Mesodermal cell (in vitro differentiated cells): Measurements from ENCODE around the gene UGT1A7. TPM values are rescaled to one million over a fixed set of nuclear protein-coding genes. Genes with fewer than 3 reads are reported as not detected.
"Not testable (repeated sequence)": the region's sequence is repeated elsewhere in the genome, so short reads cannot be mapped to it uniquely, and the experiment has no call there.

Source experiments
- H3K27ac ChIP-seq: 2 replicates; pipeline ENCODE4 v1.7.0; 2013; ENCODE audit warnings: mild to moderate bottlenecking, low read depth, low read length, moderate library complexity; ENCODE audit not compliant: severe bottlenecking
- H3K36me3 ChIP-seq: 2 replicates; pipeline ENCODE4 v1.7.1; 2013; ENCODE audit warnings: mild to moderate bottlenecking, low read length, moderate library complexity; ENCODE audit not compliant: control insufficient read depth, insufficient read depth
- H3K4me1 ChIP-seq: one replicate; pipeline ENCODE4 v1.7.1; 2013; ENCODE audit warnings: mild to moderate bottlenecking, low read length; ENCODE audit not compliant: insufficient read depth, control insufficient read depth, poor library complexity, severe bottlenecking
- H3K4me3 ChIP-seq: 2 replicates; pipeline ENCODE4 v1.7.0; 2013; ENCODE audit warnings: low read length, control low read depth, mild to moderate bottlenecking; ENCODE audit not compliant: insufficient read depth, poor library complexity, severe bottlenecking; ENCODE audit errors: extremely low read depth
- H3K9me3 ChIP-seq: 2 replicates; pipeline ENCODE4 v1.7.1; 2013; ENCODE audit warnings: mild to moderate bottlenecking, low read length, moderate library complexity; ENCODE audit not compliant: control insufficient read depth
- WGBS, 2 experiments: methylation state at CpG; one replicate each; pipeline ENCODE4 v1.1.5; 2013; ENCODE audit warnings: missing lambda C conversion rate in 2 of 2; ENCODE audit not compliant: insufficient coverage in 2 of 2; 5-methylcytosine and 5-hydroxymethylcytosine counted together
- polyA plus RNA-seq, 2 experiments: library from polyadenylated mRNA; stranded (reverse); fragments of 50-300 nt; gene quantifications; one replicate each; pipeline ENCODE4 v1.2.3, GENCODE V29; 2013

Gene UGT1A7
- not detected for polyA plus RNA-seq (2013, experiment 1 of 2)
- polyA plus RNA-seq (2013, experiment 2 of 2) = not detected

DNA sequence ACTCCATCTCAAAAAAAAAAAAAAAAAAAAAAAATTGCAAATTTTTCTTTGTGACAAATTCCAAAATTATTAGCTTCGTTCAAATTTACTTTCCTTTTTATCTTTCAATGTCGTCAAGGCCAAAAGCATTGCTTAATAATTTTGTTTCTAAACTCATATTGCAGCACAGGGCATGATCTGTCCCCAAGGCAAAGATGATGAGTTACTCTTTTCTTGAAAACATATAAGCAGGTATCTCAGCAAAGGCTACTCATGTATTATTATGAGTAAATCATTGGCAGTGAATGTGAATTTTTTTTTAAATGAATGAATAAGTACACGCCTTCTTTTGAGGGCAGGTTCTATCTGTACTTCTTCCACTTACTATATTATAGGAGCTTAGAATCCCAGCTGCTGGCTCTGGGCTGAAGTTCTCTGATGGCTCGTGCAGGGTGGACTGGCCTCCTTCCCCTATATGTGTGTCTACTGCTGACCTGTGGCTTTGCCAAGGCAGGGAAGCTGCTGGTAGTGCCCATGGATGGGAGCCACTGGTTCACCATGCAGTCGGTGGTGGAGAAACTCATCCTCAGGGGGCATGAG is at the start of gene UGT1A7:
TSS of gene UGT1A7 (plus strand) at position 381 of the 579 bp plus-strand sequence. CDS start at position 418, 37 bp downstream.
- 80 to 90% methylated on average over 1 to 2 of the region's 5 CpGs for WGBS, 2 experiments
- Histone ChIP-seq H3K36me3 (no peaks in the 10 kb centered on the region), H3K4me1 (no peaks in the 10 kb centered on the region), H3K4me3 (no peak within 1 kb of the TSS), H3K27ac (no peak within 1 kb of the TSS), H3K9me3 (no peaks in the 10 kb centered on the region)

DNA sequence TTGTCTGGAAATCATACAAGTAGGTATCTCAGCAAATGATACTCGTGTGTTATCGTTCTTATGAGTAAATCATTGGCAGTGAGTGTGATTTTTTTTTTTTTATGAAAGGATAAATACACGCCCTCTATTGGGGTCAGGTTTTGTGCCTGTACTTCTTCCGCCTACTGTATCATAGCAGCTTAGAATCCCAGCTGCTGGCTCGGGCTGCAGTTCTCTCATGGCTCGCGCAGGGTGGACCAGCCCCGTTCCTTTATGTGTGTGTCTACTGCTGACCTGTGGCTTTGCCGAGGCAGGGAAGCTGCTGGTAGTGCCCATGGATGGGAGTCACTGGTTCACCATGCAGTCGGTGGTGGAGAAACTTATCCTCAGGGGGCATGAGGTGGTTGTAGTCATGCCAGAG is 45.4 kb upstream of the UGT1A7 start, which contains the start of gene UGT1A10:
TSS of gene UGT1A10 (plus strand) at position 143 of the 400 bp plus-strand sequence. CDS start at position 218, 75 bp downstream.
- H3K9me3 ChIP-seq, H3K4me3 ChIP-seq: not testable (repeated sequence)
- WGBS, 2 experiments = 91 to 96% methylated on average over 6 to 9 of the region's 10 CpGs

DNA sequence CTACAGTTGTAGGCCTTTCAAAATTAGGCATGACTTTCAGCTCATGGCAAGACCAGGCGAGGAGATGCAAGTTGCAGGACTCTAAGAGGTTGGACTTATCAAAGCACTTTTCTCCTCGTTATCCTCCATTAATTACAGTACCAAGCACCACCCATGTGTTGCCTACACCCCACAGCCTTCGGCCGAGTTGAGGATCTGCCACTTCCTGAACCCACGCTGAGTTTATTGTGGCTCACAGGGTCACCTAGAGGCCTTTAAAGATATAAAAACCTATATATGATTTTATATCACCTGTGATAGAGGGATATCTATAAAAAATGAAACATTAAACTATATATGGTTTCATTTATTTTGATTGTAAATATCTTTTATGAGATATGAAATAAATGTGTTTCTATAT is 42.9 kb upstream of the UGT1A7 start:
- no peaks in the 10 kb centered on the region for H3K9me3 ChIP-seq
- 57 to 83% methylated on average over 1 to 2 of the region's 5 CpGs for WGBS, 2 experiments
- H3K4me3 ChIP-seq = no peak overlapping the region

More for the DNA sequence above, 45.4 kb upstream of the UGT1A7 start, which contains the start of gene UGT1A10:
- not testable (repeated sequence) for H3K36me3 ChIP-seq, H3K27ac ChIP-seq, H3K4me1 ChIP-seq

DNA sequence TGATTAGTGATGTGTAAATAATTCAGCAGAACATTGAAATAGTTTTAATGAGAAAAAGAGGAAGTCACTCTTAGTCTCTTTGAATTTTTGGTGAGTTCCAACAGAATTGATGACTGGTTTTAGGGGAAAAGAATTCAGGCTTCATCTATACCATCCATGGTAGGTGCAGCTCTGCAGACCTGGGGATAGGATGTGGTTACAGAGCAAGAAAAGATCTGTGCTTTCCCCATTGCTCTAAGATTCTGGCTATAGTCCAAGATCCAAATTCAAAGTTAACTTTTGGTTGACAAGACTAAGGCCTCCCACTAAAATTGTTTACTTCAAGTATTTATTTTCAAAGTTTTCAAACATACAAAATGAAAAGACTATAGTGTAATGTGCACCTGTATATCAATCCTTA is 41.8 kb upstream of the UGT1A7 start:
- H3K36me3 ChIP-seq = no peaks in the 10 kb centered on the region
- no peak overlapping the region for H3K4me3 ChIP-seq
- H3K27ac ChIP-seq = no peak overlapping the region
- no peaks in the 10 kb centered on the region for H3K4me1 ChIP-seq
- H3K9me3 ChIP-seq = peaks cover 3% of the 10 kb centered on the region

More for the DNA sequence above, 42.9 kb upstream of the UGT1A7 start:
- Histone ChIP-seq H3K4me1 (no peaks in the 10 kb centered on the region), H3K27ac (no peak overlapping the region), H3K36me3 (no peaks in the 10 kb centered on the region)

DNA sequence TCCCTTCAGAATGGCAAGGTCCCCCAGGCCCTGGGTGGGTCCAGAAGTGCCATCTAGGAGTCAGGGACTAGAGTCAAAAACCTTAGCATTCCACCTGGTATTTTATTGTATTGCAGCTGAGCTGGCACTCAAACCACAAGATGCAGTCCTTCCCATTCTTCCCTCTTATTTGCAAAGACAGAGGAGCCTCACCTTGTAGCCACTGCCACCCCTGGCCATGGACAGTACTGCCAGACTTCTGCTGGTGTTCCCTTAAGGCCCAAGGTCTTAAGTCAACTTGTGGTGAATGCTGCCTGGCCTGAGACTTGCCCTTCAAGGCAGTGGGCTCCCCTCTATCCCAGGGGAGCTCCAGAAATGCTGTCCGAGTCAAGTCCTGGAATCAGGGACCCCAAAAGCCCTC is 38.6 kb upstream of the UGT1A7 start:
- 80 to 82% methylated on average over 1 of the region's 1 CpG for WGBS, 2 experiments
- H3K4me1 ChIP-seq = no peaks in the 10 kb centered on the region
- peaks cover 6% of the 10 kb centered on the region for H3K9me3 ChIP-seq
- no peaks in the 10 kb centered on the region for H3K36me3 ChIP-seq
- no peak overlapping the region for H3K4me3 ChIP-seq
- H3K27ac ChIP-seq = no peak overlapping the region

DNA sequence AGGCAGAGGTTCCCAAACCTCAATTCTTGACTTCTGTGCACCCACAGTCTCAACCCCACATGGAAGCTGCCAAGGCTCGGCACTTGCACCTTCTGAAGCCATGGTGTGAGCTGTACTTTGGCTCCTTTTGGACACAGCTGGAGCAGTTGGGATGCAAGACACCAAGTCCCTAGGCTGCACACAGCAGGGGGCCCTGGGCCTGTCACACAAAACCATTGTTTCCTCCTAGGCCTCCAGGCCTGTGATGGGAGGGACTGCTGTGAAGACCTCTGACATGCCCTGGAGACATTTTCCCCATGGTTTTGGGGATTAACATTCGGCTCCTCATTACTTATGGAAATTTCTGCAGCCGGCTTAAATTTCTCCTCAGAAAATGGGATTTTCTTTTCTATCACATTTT is 35.7 kb upstream of the UGT1A7 start:
- not testable (repeated sequence) for H3K27ac ChIP-seq, H3K4me3 ChIP-seq, H3K36me3 ChIP-seq, H3K9me3 ChIP-seq, H3K4me1 ChIP-seq
- 83 to 94% methylated on average over 2 to 3 of the region's 3 CpGs for WGBS, 2 experiments

DNA sequence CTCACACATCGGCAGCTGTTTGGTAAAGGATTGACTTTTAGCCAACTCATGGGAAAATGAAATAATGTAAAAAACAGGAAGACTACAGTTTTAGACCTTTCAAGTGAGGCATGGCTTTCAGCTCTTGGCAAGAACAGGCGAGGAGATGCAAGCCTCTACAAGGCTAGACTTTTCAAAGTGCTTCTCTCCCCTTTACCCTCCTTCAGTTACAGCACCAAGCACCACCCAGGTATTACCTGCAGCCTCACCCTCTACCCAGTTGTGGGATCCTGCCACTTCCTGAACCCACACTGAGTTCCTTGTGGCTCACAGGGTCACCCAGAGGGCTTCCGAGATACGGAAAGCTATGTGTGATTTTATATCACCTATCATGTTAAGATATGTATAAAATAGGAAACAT is 30.7 kb upstream of the UGT1A7 start:
- no peaks in the 10 kb centered on the region for H3K36me3 ChIP-seq
- 88 to 91% methylated on average over 1 to 2 of the region's 4 CpGs for WGBS, 2 experiments
- peaks cover 3% of the 10 kb centered on the region for H3K9me3 ChIP-seq

DNA sequence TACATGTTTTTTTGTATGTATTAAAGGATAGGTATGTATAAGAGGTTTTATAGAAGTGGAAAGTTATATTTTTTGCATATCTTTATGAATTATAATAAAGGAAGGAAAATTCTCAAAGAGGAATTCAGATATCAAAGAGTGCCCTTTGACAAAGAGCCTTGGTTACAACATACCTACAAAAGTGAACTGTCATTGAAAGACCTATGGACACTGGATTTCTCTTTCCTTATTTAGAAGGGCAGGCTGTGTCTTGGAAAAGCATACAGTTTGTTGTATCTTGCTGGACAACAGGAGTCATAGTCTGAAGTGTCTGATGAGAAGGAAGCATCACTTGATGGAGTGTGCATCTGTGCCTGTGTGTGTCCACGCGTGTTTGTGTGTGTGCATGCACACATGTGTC is 30.3 kb upstream of the UGT1A7 start:
- Histone ChIP-seq H3K27ac (no peak overlapping the region), H3K4me3 (no peak overlapping the region), H3K36me3 (no peaks in the 10 kb centered on the region), H3K4me1 (no peaks in the 10 kb centered on the region), H3K9me3 (peaks cover 3% of the 10 kb centered on the region)
- WGBS, 2 experiments = 100% methylated on average over 2 of the region's 2 CpGs

More for the DNA sequence above, 30.7 kb upstream of the UGT1A7 start:
- H3K4me3 ChIP-seq = no peak overlapping the region
- H3K4me1 ChIP-seq = no peaks in the 10 kb centered on the region
- H3K27ac ChIP-seq = no peak overlapping the region

DNA sequence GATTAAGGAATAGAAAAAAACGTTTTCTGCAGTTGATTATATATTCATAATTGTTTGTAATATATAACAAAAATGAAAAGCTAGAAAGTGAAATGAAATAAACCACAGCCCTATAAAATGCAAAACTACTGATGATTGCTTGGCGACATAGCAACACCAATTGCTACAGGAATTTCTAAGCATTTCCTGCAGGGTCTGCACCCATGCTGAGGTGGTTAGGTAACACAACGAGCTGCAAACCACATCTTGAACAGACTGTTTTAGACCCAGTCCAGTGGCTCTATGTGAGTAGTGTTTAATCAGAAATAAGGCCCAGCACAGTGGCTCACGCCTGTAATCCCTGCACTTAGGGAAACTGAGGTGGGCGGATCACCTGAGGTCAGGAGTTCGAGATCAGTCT is 27.2 kb upstream of the UGT1A7 start:
- 85 to 89% methylated on average over 3 to 5 of the region's 6 CpGs for WGBS, 2 experiments
- H3K9me3 ChIP-seq = no peaks in the 10 kb centered on the region
- no peak overlapping the region for H3K27ac ChIP-seq
- H3K4me1 ChIP-seq = no peaks in the 10 kb centered on the region
- H3K36me3 ChIP-seq = no peaks in the 10 kb centered on the region
- H3K4me3 ChIP-seq = no peak overlapping the region

DNA sequence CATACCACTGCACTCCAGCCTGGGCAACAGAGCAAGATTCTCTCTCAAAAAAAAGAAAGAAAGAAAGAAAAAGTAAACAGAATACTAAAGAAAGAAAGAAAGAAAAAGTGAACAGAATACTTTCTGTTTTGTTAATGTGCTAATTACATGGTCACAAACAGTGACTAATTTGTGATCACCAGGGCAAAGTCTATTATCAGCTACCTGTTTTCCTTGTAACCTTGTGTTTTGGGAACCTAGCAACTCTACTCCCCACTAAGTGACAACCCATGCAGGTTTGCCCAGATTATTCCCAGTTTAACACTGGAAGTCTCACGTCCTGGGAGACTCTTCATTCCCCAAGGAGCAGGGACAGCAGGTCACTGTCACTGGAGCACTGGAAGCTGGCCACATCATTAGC is 26.7 kb upstream of the UGT1A7 start:
- 62 to 67% methylated on average over 1 of the region's 1 CpG for WGBS, 2 experiments
- Histone ChIP-seq H3K27ac (no peak overlapping the region), H3K4me3 (no peak overlapping the region), H3K36me3 (no peaks in the 10 kb centered on the region), H3K4me1 (no peaks in the 10 kb centered on the region), H3K9me3 (no peaks in the 10 kb centered on the region)

DNA sequence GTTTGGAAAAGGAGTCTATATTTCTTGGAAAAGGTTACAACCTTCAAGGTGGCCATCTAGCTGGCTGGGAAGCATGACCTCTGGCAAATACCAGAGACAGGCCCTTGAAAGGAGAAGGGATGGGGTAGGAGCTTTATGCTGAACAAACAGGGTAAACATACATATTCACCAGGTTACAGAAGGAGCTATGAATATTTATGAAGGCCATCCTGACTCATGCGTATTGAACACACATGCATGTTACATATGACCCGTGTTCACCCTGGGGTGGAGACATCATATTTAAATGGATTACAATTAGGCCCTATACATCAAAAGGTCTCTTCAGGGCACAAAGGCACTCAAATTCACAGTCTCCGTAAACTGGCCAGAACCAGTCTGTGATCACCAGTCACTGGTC is 25.8 kb upstream of the UGT1A7 start:
- not testable (repeated sequence) for H3K36me3 ChIP-seq, H3K27ac ChIP-seq
- WGBS, 2 experiments = 100% methylated on average over 1 of the region's 3 CpGs; no CpG with 5 or more reads in 1 of the 2 experiments

More for the DNA sequence above, 25.8 kb upstream of the UGT1A7 start:
- H3K4me1 ChIP-seq, H3K9me3 ChIP-seq, H3K4me3 ChIP-seq: not testable (repeated sequence)
